HG03097 (cell line): ENCODE measurements around the gene FRMD6.

ENCODE experiments used
- ATAC-seq: cut with Tn5 transposase; IDR thresholded peaks from one replicate; pipeline ENCODE4 v1.9.1; 2021; ENCODE audit not compliant: unreplicated experiment, low FRiP score

FRMD6 gene

DNA sequence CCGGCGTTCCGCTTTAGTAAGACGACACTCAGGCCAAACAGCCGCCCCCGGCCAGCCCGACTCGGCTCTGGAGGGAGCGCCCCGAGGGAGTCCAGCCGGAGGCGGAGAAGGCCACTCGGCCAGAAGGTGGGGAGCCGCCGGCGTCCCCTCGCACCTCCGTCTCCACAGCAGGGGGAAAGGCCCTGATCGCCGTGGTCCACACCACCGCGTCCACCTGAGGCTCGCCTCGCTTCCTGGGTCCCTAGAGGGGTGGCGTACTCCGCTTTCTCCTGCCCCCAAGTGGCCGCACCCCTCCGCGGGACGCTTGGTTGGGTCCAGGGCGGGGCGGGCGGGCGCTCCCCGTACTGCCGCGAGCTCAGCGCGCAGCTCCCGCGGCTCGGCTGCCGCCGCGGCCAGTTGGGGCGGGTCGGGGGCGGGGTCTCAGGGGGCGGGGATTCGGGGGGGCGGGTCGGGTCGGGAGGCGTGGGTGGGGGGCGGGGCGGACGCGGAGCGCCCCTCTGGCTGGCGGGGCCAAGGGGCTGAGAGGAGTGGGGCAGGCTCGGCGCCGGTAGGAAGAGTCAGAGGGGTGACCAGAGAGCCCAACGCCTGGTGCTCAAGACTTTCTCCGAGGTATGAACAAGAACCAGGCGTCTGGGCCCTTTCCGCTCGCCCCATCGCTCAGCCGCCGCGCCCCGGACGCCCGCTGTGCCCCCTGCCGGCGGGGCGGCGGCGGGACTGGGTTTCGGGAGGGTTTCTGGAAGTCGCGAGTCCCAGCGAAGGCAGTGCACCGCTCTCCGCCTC is at the start of gene FRMD6:
Gene FRMD6, plus strand, starts transcription at position 523 of the 780 bp plus-strand sequence. CDS start 37,927 bp downstream, outside the sequence.
- ATAC-seq, result peak; percentile 66

DNA sequence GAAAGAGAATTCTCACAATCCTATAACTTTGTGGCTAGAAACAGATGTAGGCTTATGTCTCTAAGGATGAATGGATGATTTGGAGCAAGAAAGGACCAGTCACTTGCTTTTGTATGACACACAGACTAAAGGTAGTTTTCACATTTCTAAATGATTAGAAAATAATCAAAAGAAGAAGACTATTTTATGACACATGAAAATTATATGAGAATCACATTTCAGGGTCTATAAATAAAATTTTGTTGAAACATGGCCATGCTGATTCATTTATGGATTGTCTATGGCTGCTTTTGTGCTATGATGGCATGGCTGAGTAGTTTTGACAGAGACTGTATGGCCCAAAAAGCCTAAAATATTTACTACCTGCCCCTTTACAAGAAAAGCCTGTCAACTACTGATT is 49.4 kb upstream of the FRMD6 start:
- ATAC-seq, result no peak

DNA sequence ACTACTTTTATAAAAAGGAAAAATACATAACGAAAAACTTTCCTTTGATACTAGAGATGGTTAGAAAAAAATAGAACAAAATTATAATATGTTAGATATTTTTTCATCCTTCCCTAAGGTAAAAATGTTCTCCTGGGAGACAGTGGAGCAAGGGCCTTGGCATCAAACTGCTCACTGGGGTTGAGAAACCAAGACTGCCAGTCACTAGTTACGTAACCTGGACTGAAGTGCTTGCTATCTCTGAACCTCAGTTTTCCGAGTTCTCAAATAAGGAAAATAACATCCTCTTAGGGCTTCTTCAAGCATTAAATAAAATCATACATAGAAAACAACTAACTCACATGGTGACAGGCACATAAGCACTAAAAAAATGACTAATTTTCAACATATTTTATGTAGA is 48.2 kb upstream of the FRMD6 start:
- no peak for ATAC-seq

DNA sequence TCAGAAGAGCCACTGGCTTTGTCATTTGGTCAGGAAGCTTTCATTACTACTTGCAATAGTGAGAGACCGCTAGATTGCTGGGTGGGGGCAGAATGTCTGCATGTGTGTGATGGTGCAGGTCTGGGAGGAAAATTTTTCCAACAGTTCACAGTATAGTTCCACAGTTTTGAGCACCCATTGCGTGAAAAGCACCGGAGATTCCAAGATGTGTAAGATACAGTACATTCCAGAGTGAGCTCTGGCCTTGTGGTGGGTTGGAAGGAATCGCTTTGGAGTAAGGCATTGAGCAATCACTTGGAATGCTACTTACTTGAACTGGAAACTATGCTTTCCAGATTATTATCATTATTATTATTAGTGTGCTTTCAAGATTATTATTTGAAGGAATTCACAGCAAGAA is 47.6 kb upstream of the FRMD6 start:
- ATAC-seq, result no peak

DNA sequence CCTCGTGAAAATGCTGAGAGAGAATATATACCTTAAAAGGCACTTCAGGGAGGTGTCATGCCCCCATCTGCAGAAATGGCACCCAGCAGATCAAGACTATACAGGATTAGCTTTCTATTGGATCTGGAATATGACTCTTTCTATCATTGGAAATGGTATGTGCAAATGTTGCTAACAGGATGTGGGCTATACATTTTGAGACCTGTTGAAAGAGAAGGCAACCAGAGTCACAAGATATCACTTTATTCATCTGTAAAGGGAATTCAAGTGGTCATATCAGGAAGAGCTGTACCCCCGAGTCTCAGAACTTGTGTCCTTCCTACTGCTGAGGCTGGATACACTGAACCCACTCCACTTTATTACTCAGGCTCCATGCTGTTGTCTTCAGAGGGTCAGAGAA is 46.1 kb upstream of the FRMD6 start:
- ATAC-seq, result no peak

DNA sequence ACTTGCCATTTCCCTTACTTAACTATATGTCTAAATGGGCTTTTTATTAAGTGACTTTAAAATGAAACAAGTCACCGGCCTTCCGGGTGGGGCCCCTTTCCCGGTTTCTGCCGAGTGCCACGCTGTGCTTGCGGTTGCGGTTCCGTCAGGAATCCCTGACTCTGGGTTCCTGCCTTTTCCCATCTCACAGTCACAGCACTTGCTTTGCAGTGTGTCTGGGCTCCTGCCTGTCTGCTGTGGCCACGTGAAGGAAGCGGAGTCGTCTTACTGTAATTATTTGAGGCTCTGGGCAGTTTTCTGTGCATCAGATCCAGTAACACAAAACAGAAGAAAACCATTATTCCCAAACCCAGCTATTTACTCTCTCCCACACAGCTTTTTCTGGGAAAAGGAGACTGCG is 44.0 kb upstream of the FRMD6 start:
- no peak for ATAC-seq

DNA sequence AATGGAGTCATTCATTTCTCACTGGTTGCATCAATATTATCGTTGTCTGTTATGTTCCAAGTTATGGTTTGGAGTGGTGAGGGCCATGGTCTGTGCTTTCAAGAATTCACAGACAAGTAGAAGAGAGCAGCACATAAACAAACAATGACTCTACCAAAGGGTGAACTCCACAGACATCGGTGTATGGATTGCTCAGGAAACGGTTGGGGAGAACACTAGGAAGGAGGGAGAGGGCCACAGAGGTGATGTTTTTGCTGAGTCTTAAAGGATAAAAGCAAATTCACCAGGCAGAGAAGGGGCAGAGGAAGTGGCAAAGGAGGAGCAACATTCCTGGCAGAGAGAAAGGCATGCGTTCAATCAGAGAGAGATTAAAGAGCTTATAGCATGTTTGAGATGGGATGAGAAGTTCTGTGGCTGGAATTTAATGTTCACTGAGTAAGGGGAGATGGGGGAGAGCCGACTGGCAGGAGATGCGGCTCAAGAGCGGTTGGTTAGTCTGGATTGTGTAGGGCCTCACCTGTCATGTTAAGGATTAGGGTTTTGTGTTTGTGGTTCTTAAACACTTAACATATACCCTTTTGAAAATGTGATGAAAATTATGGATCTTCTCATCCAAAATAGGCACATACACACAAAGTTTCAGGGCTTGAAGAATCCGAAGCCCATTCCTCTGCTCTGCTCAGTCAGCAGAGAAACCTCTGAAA is 42.3 kb upstream of the FRMD6 start:
- ATAC-seq, result no peak

DNA sequence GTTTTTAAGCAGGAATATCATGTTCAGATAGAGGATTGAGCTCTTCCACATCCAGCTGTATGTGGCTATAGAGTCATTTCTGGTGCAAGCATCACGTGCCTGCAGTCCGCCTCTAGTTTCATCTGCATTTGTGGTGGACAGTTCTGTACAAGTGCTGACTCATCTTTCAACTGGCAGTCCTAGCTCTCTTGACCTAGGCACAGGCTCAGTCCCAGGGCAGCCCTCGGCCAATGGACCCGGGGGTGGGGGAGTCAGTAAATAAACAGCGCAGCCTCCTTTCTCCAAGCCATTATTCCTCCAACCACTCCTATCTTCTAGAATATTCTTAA is 41.8 kb upstream of the FRMD6 start:
- ATAC-seq, result no peak

DNA sequence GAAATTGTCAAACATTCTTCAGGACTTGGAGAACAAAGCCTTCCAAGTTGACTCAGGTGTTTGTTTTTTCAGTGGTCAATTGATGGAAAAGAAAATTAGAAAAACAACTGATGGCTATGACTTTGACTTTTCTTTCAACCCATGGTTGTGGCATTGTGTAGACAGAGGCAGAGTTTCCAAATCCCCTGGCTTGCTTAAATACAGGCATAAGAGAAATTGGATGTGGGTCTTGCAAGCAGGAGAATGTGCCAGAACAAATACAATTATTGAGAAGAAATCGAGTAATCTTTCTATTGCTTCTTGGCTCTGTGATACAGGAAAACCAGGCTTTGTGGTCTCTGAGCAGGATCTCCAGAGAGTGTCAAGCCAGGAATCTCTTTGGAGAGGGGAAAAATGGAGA is 40.9 kb upstream of the FRMD6 start:
- ATAC-seq, result no peak

DNA sequence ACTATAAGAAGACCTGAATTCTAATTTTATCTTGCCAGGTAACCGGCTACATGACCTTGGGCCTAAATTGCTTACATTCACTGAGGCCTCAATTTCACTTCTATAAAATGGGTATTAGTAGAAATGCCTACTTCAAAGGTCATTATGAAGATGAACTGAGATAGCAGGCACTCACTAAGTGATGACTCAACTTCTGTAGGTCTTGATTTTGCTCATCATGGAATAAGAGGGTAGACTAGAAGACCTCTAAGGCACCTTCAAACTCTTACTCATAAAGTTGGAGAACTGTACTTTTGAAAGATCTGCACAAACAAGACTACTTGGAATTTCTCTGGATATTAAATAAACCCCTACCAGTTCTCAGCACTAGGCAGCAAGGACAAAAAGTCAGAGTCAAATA is 39.3 kb upstream of the FRMD6 start:
- ATAC-seq, result no peak

DNA sequence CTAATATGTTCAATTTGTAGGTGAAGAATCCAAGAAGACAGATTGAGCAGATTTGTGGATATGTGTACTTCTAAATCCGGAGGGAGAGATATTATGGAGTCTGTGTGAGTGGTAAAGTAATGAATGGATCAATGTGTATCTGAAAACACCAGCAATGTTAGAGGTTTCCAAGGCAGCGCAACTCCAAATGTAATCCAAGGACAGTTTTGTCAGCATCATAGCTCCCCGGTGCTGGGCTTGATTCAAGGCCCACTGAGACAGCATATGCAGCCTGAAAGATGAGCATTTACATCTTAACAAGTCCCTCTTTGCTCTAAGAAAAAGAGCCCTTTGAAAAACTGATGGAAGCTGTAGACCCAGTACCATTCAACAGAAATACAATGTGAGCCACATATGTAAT is 38.3 kb upstream of the FRMD6 start:
- ATAC-seq, result no peak

DNA sequence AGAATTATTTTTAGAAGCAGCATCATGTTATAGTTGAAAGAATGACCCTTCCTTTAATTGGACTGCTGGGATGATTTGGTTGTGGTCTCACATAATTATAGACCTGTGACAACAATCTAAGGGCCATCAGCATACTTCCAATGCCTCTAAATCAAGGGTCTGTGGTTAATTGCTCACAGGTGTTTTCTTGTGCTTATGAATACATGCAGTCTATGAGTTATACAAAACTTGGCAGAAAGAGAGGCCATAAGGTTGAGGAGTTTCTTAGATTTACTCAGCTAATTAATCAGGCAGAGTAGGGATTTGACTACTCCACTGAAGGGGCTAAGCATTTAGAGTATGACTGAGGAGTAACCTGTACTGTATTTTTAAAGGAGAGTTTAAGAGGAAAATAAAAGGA is 37.0 kb upstream of the FRMD6 start:
- ATAC-seq, result no peak

DNA sequence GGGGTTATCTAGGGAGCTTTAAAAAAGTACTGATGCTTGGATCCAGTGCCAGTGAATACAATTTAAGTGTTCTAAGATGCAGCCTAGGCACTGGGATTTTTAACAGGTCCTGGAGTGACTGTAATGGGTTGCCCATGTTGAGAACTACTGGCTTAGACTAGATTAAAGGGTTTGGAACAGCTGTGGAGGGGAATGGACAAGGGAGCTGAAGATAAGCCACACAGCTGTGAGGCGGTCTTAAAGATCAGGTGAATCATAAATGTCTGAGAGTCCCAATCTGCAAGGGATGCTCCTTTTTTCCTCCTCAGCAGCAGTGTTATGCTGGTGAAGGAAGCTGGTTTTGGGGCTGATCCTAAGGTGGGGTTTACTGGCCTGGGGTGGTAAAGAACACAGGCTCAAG is 35.5 kb upstream of the FRMD6 start:
- no peak for ATAC-seq

DNA sequence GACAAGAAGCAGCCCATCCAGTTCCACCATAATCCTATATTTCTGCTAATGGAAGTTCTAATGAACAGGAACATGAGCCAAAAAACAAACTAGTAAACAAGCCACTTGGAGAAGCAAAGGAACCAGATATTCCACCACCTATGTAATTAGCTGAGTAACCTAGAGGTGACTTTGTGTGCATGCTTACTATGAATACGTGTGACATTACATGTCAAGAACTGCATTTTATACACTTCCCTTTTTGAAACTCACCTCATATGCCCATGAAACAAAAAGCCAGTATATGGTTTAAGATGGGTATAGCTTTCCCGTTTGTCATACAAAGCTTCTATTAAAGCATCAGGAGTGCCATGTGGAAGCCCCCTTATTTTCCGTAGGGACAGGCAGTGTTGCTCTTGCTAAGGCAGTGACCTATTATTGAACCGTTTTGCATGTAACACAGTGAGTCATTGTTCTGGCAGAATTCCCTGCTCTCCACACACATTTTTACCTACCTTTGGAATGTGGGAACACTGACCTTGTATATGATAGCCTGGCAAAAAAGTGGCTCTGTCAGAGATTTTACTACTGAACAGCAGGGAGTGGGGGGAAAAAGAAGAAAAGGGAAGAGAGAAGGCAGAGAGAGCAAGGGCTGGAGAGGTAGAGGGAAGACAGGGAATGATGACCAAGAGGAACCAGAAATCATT is 34.8 kb upstream of the FRMD6 start:
- no peak for ATAC-seq

DNA sequence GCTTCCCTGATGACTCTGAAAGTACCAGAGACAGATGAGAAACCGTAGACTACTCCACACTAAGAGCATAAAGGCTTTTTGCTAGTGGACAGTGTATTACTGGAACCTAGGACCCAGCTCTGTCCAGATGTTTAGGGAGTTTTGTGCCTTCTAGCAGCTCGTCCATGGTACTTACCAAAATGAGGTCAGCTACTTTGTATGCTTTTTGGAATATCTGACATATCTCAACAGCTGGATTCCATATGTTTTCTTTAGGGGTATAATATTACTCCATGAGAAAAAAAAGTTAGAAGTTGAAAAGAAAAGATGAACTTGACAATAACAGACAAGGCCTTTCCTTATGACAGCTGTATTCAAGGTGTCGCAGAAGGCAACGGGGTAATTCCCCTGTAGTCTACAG is 32.1 kb upstream of the FRMD6 start:
- ATAC-seq, result no peak

DNA sequence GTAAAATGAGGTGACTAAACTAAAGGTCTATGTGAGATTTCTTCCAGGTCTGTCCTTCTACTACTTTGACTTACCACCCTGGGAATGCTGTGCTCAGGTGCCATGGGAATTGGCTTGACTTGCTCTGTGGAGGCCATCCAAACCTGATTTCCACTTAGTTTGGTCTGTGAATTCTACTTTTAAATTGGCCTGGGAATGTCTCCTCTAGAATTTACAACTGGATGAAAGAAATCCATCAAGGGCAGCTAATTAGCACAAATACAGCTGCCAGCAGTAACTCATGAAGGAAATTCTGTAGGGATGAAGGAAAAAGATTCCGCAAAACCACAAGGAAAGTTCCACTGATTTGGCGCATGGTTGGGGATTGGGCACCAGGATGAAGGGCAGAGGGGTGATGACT is 31.7 kb upstream of the FRMD6 start:
- no peak for ATAC-seq

DNA sequence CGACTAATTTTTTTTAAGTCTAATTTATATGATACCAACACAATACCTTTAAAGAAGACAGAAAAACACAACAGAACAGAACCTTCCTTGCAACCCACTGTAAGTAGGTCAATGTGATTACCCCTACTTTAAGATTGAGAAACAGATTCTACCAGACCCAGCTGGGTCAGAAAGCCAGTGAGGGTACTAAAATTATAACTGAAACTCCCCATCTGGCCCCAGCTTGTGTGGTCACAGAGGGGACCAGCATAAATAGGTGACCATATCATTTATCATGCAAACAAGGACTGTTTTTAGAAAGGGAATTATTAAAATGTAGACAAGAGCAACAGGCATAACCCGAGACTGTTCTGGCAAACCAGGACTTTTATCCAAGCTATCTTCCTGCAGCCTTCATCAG is 30.1 kb upstream of the FRMD6 start:
- no peak for ATAC-seq

DNA sequence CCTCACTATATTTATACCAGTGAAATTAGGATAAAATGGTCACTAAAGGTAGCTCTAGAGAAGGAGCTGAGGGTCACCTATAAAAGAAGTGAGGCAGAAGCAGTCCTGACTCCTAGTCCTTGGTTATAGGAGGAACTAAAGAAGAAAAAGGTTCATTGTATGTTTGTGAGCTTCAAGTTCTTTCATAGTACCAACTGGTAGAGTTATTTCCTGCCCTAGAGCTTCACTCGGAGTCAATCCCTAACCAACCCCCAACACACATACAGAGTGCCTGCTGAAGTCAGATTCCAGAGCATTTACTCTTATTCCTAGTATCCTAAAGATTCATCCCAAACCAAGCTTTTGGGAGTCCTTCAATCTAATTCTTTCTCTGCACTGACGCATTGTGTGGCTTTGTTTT is 29.3 kb upstream of the FRMD6 start:
- ATAC-seq, result no peak

DNA sequence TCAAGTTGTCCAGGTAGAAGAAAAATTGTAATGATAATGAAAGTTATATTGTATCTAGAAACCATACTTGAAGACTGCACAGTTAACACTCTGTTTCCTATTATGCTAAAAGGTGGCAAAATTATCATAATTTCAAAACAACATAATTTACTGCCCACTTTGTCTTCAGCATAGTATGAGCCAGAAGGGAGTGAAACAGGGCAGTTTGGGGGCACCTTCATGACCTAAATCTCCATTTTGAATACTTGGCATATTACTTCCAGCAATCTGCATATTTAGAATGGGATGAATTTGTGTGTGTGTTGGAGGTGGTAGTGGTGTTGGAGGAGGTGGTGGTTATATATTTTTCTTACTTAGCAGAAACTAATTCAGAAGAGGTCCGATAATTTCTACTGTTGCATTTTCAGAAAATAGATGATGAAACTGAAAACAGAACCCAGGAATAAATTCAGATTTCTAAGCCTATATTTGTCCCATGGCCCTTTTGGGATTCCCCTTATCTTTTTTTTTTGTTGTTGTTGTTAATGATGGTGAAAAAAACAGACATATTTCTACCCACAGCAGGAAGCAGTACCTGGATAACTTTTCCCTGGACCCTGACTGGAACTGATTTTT is 26.6 kb upstream of the FRMD6 start:
- no peak for ATAC-seq

DNA sequence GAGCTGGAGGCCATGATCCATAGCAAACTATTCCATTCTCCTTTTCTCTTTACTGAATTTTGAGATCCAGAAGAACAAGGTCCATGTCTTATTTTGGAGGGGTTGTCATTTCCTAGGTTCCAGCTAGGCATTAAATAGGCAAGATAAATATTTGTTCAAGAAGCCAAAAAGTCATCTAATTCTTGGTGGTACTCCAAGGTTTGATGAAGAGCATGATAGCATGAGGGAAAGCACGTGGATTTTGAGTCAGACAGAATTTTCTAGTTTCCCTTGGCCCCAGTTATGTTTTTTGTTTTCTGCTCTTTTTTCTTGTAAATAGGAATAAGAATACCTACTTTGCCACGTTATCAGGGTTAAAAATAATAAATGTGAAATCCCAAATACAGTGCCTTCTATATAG is 25.5 kb upstream of the FRMD6 start:
- no peak for ATAC-seq

DNA sequence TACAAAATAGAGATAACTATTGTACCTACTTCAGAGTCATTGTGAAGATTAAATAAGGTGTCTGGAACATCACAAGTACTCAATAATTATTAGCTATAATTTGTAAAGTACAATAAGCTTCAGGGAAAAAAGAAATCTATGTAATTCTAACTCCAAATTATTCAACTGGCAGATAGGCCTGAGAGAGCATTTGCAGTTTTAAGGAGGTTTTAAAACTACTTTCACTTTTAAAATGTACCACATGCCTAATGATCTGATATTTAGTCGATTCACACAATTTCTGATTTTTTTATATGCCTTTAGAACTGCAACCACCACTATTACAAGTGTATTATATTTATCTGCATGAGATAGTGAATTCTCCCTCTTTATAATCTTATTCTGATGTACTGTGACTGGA is 24.9 kb upstream of the FRMD6 start:
- ATAC-seq, result no peak
